SH-SY5Y (cell line): Measurements from ENCODE around the gene SERPINB4.

Source experiments
- GATA2 ChIP-seq: IDR thresholded peaks from 2 replicates; pipeline ENCODE4 v1.6.1; 2011; ENCODE audit warnings: mild to moderate bottlenecking, low read depth, low read length
- GATA3 ChIP-seq: IDR thresholded peaks from 2 replicates; pipeline ENCODE4 v1.6.1; 2011; ENCODE audit warnings: low read depth, mild to moderate bottlenecking, low read length, moderate library complexity

- TF ChIP-seq GATA2: no peak
- TF ChIP-seq GATA3: no peak
These were observed 39.8 kb upstream of the SERPINB4 start for GRCh38 chr18:63683890-63684289.
